Measurements from ENCODE around the gene NLRC5.

Gene NLRC5

DNA sequence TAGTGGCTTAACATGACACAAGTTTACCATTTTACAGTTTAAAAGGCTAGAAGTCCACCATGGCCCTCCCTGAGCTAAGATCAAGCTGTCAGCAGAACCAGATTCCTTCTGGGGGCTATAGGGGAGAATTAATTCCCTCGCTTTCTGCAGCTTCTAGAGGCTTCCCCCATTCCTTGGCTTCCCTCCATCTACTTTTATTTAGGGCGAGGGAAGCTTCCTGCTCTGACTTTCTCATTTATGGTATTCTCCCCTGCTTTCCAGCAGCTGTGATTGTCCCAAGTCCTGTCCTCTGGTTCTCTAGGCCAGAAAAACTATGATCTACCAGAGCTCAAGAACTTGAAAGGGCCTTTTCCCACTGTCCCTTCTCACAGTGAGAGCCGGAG lies 23.3 kb upstream of the NLRC5 start:
- no peaks in the 10 kb centered on the region for H3K27me3 ChIP-seq (ENCODE audit: insufficient read depth, low read depth, severe bottlenecking)
- no peaks in the 10 kb centered on the region for H3K9me3 ChIP-seq (ENCODE audit: severe bottlenecking)
- no peak overlapping the region for H3K27ac ChIP-seq
- TF ChIP-seq, protein P1, sequence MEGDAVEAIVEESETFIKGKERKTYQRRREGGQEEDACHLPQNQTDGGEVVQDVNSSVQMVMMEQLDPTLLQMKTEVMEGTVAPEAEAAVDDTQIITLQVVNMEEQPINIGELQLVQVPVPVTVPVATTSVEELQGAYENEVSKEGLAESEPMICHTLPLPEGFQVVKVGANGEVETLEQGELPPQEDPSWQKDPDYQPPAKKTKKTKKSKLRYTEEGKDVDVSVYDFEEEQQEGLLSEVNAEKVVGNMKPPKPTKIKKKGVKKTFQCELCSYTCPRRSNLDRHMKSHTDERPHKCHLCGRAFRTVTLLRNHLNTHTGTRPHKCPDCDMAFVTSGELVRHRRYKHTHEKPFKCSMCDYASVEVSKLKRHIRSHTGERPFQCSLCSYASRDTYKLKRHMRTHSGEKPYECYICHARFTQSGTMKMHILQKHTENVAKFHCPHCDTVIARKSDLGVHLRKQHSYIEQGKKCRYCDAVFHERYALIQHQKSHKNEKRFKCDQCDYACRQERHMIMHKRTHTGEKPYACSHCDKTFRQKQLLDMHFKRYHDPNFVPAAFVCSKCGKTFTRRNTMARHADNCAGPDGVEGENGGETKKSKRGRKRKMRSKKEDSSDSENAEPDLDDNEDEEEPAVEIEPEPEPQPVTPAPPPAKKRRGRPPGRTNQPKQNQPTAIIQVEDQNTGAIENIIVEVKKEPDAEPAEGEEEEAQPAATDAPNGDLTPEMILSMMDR (IDR thresholded peaks at IDR 0.05; ENCODE audit: low read depth, low read length): no peak
- no peak overlapping the region for H3K4me3 ChIP-seq (ENCODE audit: low read depth, low read length)
- DNase-seq: no peak
- H3K36me3 ChIP-seq: no peaks in the 10 kb centered on the region

DNA sequence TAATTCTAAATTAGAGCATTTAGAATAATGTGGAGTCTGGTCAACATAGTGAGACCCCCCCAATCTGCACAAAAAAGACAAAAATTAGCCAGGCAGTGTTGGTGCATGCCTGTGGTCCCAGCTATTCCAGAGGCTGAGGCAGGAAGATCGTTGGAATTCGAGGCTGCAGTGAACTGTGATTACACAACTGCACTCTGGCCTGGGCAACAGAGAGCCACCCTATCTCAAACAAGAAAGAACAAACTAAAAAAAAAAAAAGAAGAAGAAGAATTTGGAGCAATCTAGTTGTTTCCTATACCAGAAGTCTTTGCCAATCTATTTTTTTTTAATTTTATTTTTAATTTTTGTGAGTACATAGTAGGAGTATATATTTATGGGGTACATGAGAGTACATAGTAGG lies 21.6 kb upstream of the NLRC5 start:
- no peaks in the 10 kb centered on the region for H3K36me3 ChIP-seq
- H3K27ac ChIP-seq: no peak overlapping the region
- no peaks in the 10 kb centered on the region for H3K27me3 ChIP-seq (ENCODE audit: insufficient read depth, low read depth, severe bottlenecking)
- no peak for DNase-seq
- TF ChIP-seq, protein P1 (IDR thresholded peaks at IDR 0.05; ENCODE audit: low read depth, low read length): no peak
- no peak overlapping the region for H3K4me3 ChIP-seq (ENCODE audit: low read depth, low read length)
- no peaks in the 10 kb centered on the region for H3K9me3 ChIP-seq (ENCODE audit: severe bottlenecking)

DNA sequence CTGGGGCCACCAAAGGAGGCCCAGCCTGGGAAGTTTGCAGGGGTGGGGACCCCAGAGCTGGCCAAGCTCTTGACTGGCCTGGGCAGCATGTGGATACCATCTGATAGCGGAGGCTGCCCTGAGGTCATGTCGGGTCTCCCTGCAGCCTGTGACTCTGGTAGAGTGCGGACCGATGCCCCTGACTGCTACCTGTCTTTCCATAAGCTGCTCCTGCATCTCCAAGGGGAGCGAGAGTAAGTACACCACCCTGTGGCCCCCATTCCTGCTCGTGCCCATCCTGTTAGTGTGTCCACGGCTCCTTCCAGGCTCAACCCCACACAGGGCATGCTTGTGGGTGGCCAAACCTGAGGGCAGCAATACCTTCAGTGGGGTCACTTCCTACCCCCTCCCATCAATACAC lies 19.6 kb upstream of the NLRC5 start:
- H3K27me3 ChIP-seq (ENCODE audit: insufficient read depth, low read depth, severe bottlenecking): no peaks in the 10 kb centered on the region
- H3K36me3 ChIP-seq: no peaks in the 10 kb centered on the region
- H3K27ac ChIP-seq: no peak overlapping the region
- no peak overlapping the region for H3K4me3 ChIP-seq (ENCODE audit: low read depth, low read length)
- no peak for DNase-seq
- no peaks in the 10 kb centered on the region for H3K9me3 ChIP-seq (ENCODE audit: severe bottlenecking)
- TF ChIP-seq, protein P1 (IDR thresholded peaks at IDR 0.05; ENCODE audit: low read depth, low read length): no peak

DNA sequence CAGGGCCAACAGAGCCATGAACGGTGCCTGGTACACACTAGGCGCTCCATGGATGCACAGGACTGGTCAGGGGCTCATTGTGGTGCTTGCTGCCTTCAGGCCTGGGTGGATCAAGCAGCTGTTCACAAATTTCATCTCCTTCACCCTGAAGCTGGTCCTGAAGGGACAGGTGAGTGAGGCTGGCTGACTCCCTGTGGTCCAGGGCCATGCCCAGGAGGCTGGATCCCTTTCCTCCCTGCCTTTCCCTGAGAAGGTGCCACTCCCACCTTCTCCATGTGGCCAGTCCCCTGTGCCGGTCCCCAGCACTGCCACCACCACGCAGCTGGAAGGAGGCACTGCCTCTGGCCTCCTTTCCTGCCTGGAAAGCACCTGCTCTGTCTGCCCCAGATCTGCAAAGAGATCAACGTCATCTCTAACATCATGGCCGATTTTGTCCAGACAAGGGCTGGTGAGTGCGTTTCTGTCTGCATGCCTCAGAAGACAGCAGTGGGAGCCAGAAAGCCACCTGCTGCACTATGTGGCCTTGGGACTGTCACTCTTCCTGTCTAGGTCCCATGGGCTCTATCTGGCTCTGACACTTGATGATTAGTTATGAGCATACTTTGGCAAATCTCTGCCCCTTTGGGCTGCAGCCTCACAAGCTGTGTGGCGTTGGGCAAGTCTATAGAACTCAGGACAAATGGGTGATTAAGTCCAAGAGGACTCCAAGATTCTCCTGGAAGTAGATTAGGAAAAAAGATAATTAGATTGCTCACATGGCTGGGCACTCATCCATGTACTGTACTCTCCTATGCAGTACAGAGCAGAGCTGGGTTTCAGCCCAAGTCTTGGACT lies 18.2 kb upstream of the NLRC5 start:
- Histone ChIP-seq H3K27ac (no peak overlapping the region), H3K4me3 (ENCODE audit: low read depth, low read length) (no peak overlapping the region), H3K27me3 (ENCODE audit: insufficient read depth, low read depth, severe bottlenecking) (no peaks in the 10 kb centered on the region), H3K9me3 (ENCODE audit: severe bottlenecking) (no peaks in the 10 kb centered on the region), H3K36me3 (no peaks in the 10 kb centered on the region)
- TF ChIP-seq, protein P1 (IDR thresholded peaks at IDR 0.05; ENCODE audit: low read depth, low read length): no peak
- no peak for DNase-seq

DNA sequence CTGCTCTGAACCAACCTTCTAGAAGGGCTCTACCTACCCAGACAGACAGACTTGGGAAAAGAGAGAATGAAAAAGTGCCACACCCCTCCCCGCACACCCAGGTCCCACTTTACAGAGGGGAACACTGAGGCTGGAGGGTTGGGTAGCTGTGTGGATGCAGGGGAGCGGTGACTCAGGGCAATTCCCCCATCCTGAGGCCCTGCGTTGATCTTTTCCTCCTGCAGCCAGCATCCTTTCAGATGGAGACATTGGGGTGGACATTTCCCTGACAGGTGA lies 17.7 kb upstream of the NLRC5 start:
- no peaks in the 10 kb centered on the region for H3K27me3 ChIP-seq (ENCODE audit: insufficient read depth, low read depth, severe bottlenecking)
- DNase-seq: no peak
- H3K4me3 ChIP-seq (ENCODE audit: low read depth, low read length): no peak overlapping the region
- no peaks in the 10 kb centered on the region for H3K9me3 ChIP-seq (ENCODE audit: severe bottlenecking)
- no peaks in the 10 kb centered on the region for H3K36me3 ChIP-seq
- TF ChIP-seq, protein P1 (IDR thresholded peaks at IDR 0.05; ENCODE audit: low read depth, low read length): no peak
- H3K27ac ChIP-seq: no peak overlapping the region

Data from WERI-Rb-1 (cell line).